Osteoblast (primary cell): ENCODE data around the gene NPEPPS. TPM values are rescaled to one million over a fixed set of nuclear protein-coding genes. Genes with fewer than 3 reads are reported as not detected.

Experiments used
- DNase-seq: peaks from one replicate; pipeline ENCODE4 v3.0.0; 2011; ENCODE audit warnings: low spot score, mixed read lengths; ENCODE audit not compliant: insufficient read length; ENCODE audit errors: missing footprints
- H2AFZ ChIP-seq: 2 replicates; pipeline ENCODE4 v1.6.0; 2011; ENCODE audit warnings: mild to moderate bottlenecking, low read length
- H3K27ac ChIP-seq: 2 replicates; pipeline ENCODE4 v1.5.1; 2011; ENCODE audit warnings: mild to moderate bottlenecking, low read depth, low read length, moderate library complexity
- H3K27me3 ChIP-seq: 2 replicates; pipeline ENCODE4 v1.6.0; 2012; ENCODE audit warnings: mild to moderate bottlenecking, control low read depth, inconsistent platforms, low read length, moderate library complexity; ENCODE audit not compliant: insufficient read depth
- H3K36me3 ChIP-seq: 2 replicates; pipeline ENCODE4 v1.5.1; 2011; ENCODE audit warnings: mild to moderate bottlenecking, low read length, control low read depth, moderate library complexity; ENCODE audit not compliant: insufficient read depth
- H3K4me1 ChIP-seq: 2 replicates; pipeline ENCODE4 v1.5.1; 2011; ENCODE audit warnings: mild to moderate bottlenecking, low read length, control low read depth, moderate library complexity; ENCODE audit not compliant: insufficient read depth
- H3K4me2 ChIP-seq: 2 replicates; pipeline ENCODE4 v1.6.0; 2011; ENCODE audit warnings: mild to moderate bottlenecking, low read length; ENCODE audit not compliant: insufficient read depth
- H3K4me3 ChIP-seq: fragments of 200-600 bp; sonication (generic); 3 replicates; pipeline ENCODE4 v1.5.1; 2012; ENCODE audit warnings: mild to moderate bottlenecking, low read length, inconsistent platforms; ENCODE audit not compliant: insufficient read depth
- H3K79me2 ChIP-seq: 2 replicates; pipeline ENCODE4 v1.6.0; 2012; ENCODE audit warnings: mild to moderate bottlenecking, low read length, control low read depth, inconsistent platforms; ENCODE audit not compliant: insufficient read depth
- H3K9me3 ChIP-seq: 2 replicates; pipeline ENCODE4 v1.5.1; 2011; ENCODE audit warnings: low read depth, low read length, control low read depth
- H4K20me1 ChIP-seq: 2 replicates; pipeline ENCODE4 v1.6.0; 2012; ENCODE audit warnings: mild to moderate bottlenecking, low read length, control low read depth; ENCODE audit not compliant: insufficient read depth
- CTCF ChIP-seq: IDR thresholded peaks from 2 replicates; pipeline ENCODE4 v1.5.1; 2011; ENCODE audit warnings: mild to moderate bottlenecking, low read depth, low read length, moderate library complexity; ENCODE audit errors: extremely low read depth
- total RNA-seq: library from RNA; depleted of rRNA; stranded (reverse); fragments of >200 nt; gene quantifications from 2 replicates; pipeline ENCODE4 v1.2.3, GENCODE V29; 2012

The NPEPPS gene
- total RNA-seq, 1 donor, result 104 TPM

DNA sequence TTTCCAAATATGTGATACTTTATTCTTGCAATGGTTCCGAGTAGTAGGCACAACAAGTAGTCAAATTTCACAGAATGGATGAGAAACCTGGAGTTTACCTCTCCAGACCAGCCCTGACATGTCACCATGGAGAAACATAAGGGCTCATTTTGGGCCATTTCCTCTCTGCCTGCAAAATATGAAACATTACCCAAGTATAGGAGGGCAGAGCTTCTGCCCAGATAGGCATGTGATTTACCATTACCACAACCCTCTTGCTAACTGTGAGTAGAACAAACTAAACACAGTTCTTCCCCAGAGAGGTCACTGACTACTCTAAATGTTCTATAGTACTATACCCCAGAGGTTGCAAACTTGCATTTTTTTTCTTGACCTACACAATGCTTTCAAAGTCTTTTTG, 103.1 kb downstream of the NPEPPS start:
- H2AFZ ChIP-seq, result no peak overlapping the region
- no peaks in the 10 kb centered on the region for H4K20me1 ChIP-seq
- DNase-seq, result peak; percentile 11
- H3K27ac ChIP-seq, result no peak overlapping the region
- H3K9me3 ChIP-seq, result no peaks in the 10 kb centered on the region
- H3K27me3 ChIP-seq, result no peaks in the 10 kb centered on the region
- TF ChIP-seq CTCF, result no peak
- no peaks in the 10 kb centered on the region for H3K36me3 ChIP-seq
- no peak overlapping the region for H3K4me3 ChIP-seq
- no peaks in the 10 kb centered on the region for H3K4me1 ChIP-seq
- H3K4me2 ChIP-seq, result no peak overlapping the region
- H3K79me2 ChIP-seq, result no peaks in the 10 kb centered on the region

- no peak for TF ChIP-seq CTCF
- no peak for DNase-seq
- Histone ChIP-seq H3K4me3 (no peak overlapping the region), H3K27me3 (no peaks in the 10 kb centered on the region), H3K79me2 (no peaks in the 10 kb centered on the region), H3K4me2 (no peak overlapping the region), H3K27ac (no peak overlapping the region), H3K9me3 (no peaks in the 10 kb centered on the region), H3K36me3 (no peaks in the 10 kb centered on the region), H4K20me1 (no peaks in the 10 kb centered on the region), H2AFZ (no peak overlapping the region), H3K4me1 (no peaks in the 10 kb centered on the region)
Observed at GRCh38 chr17:47634870-47635269, 104.0 kb downstream of the NPEPPS start.

DNA sequence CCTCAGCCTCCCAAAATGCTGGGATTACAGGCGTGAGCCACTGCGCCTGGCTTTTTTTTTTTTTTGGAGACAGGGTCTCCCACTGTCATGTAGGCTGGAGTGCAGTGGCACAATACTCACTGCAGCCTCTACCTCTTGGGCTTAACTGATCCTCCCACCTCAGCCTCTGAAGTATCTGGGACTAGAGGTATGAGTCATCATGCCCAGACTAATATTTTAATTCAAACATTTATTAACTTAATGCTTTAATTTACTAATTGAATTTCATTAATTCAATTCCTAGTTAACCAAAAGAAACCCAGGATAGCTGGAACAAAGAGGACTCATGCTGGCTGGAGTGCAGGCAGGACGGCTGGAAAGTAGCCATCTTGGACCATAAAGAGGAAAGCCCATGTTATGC, 104.8 kb downstream of the NPEPPS start:
- Histone ChIP-seq H3K79me2 (no peaks in the 10 kb centered on the region), H4K20me1 (no peaks in the 10 kb centered on the region), H2AFZ (no peak overlapping the region), H3K4me1 (no peaks in the 10 kb centered on the region), H3K36me3 (no peaks in the 10 kb centered on the region), H3K27me3 (no peaks in the 10 kb centered on the region), H3K27ac (no peak overlapping the region), H3K4me2 (no peak overlapping the region), H3K4me3 (no peak overlapping the region), H3K9me3 (no peaks in the 10 kb centered on the region)
- DNase-seq, result no peak
- TF ChIP-seq CTCF, result no peak

GRCh38 chr17:47636273-47637030, 105.5 kb downstream of the NPEPPS start:
- no peaks in the 10 kb centered on the region for H3K27me3 ChIP-seq
- H3K4me3 ChIP-seq, result no peak overlapping the region
- no peak overlapping the region for H3K4me2 ChIP-seq
- H3K79me2 ChIP-seq, result no peaks in the 10 kb centered on the region
- H3K4me1 ChIP-seq, result no peaks in the 10 kb centered on the region
- H4K20me1 ChIP-seq, result no peaks in the 10 kb centered on the region
- H3K27ac ChIP-seq, result no peak overlapping the region
- peak; percentile 4 for DNase-seq
- TF ChIP-seq CTCF, result no peak
- no peaks in the 10 kb centered on the region for H3K36me3 ChIP-seq
- no peaks in the 10 kb centered on the region for H3K9me3 ChIP-seq
- H2AFZ ChIP-seq, result no peak overlapping the region
